Measurements from ENCODE around the gene PTRHD1.
"Not testable (repeated sequence)": the region's sequence is repeated elsewhere in the genome, so short reads cannot be mapped to it uniquely, and the experiment has no call there.

The PTRHD1 gene, protein sequence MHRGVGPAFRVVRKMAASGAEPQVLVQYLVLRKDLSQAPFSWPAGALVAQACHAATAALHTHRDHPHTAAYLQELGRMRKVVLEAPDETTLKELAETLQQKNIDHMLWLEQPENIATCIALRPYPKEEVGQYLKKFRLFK

DNA sequence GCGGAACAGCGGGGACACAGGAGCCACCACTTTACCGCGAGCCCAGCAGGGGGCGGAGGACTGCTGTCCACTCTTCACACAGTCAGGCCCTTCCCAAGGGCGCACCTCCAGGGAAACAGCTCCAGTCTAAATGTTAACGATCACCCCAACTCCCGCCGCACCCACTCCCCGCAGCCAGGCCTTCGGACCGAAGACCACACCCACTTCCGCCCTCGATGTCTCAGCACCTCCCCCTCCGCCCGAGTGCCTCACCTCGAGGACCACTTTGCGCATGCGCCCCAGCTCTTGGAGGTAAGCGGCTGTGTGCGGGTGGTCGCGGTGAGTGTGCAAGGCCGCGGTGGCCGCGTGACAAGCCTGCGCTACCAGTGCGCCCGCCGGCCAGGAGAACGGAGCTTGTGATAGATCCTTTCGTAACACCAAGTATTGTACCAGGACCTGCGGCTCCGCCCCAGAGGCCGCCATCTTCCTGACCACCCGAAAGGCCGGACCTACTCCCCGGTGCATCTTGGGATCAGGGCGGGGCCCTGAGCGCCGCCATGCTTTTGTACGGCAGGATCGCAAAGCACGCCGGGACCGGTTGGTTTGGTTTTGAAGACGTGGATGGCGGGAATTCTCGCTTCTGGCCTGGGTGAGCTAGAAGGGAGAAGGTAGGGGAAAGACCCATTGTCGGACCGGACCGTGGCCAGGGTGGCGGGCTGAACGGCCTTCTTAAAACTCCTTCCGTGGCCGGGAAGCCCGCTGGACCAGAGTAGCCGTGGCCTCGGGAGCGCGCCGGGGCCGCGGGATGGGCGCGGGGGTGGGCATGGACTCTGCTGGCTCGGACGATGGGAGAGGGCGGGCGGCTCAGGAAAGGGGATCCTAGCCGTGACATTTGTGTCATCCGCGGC, at the start of gene PTRHD1, which contains the start of gene CENPO:
PTRHD1 (minus strand) TSS at position 518 of the 887 bp plus-strand sequence; CDS start at position 504, 14 bp downstream.
CENPO (plus strand) TSS at position 552 of the 887 bp plus-strand sequence. CDS start 495 bp downstream, outside the sequence.
- DNase-seq = peak; percentile 98

DNA sequence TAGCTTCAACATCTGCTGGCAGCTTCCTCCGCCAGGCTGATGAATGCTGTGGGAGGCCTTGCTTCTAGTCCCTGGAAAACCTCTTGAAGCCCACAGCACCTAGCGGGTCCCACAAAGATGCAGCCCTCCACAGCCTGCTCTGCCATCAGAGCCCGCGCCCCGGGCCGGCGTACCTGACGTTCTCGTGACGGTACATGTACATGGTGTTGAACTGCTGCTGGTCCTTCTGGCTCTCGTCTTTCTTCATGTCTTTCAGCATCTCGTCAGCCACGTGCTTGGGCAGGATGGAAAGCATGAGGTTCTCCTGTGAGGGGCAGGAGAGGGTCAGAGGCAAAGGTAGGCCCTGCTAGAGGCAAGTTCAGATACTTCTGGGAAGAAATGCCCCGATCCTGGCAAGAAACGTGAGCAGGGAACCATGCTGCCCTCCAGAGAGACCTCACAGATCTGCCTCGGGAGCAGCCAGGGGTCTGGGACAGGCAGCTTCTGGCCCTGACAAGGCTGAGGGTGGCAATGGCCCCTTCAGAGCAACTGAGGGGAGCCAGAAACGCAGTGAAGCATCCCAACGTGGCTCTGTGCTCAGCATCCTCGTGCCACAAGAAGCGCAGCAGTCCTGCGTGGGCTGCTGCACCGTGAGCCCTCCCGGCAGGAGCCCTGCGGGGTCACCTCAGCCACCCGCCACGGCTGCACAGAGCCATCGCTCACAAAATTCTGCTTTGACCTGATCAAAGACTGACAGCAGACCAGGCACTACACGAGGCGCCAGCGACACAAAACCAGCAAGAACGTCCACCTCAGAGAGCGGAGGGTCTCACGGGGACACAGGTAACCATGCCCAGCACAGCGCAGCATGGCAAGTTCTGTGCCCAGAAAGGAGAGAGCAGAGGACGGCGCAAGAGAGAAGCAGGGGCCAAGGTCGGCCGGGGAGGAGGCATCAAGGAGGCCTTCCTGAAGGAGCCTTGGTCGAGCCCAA, 49.2 kb upstream of the PTRHD1 start:
- DNase-seq = no peak

DNA sequence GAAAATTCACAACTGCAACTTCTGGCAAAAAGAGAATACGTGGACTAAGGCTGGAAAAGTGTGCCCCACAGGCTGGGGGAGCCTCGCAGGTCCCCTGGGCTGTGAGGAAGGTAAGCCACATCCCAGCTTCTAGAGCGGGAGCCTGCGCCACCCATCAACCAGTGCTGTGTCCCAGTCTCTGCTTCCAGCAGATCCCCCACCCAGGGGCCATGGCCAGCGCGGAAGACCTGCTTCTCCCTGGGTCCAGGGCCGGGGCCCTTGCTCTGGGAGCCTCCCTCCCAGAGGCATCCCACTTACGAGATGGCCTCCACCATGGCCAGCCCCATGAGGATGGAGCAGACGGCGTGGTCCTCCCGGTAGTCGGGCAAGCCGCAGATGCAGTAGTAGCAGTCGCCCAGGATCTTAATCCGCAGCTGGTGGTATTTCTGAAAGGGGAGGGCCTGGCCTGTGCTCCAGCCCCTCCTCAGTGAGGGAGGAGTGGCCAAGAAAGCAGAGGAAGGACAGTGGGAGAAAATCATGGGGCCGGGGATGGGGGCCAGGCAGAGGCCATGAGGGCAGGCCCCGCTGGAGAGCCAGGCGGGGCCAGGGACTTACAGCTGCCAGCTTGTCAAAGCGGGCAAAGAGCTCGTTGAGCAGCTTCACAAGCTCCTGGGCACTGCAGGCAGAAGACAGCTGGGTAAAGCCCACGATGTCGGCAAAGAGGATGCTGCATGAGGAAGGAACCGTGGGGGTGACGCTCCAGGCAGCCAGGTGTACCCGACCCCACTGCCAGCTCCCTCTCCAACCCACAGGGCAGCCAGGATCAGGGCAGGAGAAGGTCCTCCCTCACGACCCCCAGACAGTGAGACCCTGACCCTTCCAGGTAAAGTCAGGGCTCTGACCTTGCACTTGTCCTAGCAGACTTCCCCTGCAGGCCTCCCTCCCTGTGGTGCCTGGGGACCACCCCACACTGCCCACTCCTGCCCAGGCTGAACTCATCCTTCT, 48.1 kb upstream of the PTRHD1 start:
- DNase-seq = no peak

DNA sequence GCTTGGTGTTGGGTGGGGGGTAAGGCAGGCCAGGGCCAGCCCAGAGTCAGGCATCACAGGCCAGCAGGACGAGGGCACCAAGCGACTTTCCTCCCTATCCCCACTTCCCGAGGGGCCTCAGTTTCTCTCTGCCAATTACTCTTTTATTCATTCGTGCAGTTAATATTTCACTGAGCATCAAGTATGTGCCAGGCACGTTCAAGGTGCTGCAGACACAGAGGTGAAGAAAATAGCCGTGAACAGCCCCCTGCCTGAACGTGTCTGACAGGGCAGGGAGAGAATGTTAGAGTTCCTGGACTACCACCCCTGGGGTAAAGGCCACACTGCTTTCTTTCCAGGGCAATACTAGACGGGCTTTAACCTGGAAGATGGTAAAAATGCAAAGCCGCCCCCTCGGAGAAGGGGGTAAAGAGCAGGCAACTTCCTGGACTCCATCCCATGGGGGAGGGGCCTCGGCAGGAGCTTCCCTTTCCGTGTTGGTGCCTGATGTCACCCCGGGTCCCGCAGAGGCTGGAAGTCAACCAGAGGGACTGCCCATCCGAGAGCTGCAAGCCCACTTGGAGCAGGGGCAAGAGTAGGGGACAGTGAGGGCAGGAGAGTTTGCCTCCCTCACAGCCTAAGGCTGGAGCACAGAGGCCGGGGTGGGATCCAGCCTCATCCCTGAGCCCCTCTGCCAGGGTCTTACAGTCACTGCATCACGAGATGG, 47.1 kb upstream of the PTRHD1 start:
- no peak for DNase-seq

DNA sequence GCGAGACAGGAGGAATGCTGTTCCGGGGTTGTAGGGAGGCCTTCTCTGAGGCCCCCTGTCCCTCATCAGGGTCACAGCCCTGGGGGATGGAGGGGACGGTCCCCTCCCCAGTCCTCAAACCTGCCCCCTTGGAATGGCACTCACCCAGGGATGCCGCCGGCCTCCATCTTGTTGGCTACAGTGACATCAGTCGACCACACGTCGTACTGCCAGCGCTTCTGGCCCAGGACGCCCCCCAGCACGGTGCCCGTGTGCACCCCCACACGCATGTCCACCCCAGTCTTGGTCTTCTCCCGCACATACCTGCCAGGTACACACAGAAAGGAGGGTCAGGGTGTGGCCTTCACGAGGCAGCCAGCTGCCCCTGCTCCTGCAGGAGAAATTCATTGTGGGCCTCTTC, 46.5 kb upstream of the PTRHD1 start:
- DNase-seq = no peak

DNA sequence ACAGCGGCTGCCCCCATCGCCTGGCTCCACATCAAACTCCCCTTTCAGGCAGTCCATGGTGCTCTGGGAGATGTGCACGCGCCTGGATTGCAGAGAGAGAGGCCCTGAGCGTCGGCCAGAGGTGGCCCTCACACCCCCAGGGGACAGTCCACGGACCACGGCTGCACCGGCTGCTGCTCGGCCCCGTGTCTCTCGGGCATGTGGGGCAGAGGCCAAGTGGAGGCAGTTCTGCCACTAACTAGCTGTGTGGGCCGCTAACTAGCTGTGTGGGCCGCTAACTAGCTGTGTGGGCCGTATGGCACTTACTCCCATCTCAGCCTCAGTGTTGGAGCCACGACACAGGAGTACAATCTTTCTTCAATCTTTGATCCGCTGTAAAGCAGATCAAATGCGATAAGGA, 45.4 kb upstream of the PTRHD1 start:
- DNase-seq = no peak

DNA sequence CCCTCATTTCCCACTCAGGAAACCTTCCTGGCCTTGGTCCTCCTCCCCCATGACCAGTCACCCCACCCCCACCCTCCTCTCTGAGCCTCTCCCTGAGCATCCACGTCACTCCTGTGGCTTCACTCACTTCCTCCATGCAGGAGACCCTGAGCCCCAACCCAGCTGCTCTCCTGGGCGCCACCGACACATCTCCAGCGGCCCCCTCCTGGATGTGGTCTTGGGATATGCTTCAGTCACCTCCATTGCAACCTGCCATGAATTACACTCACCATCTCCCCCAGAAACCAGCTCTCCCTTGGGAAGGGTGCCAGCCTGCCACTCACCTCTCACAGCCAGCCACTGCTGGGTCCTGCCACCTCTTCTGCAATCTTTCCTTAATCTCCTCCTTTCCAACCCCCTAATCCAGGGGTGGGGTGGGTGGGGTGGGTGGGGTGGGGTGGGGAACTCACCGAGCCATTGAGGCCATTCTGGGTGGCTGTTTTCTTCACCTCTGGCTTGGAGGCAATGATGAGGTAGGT, 44.9 kb upstream of the PTRHD1 start:
- DNase-seq = no peak

DNA sequence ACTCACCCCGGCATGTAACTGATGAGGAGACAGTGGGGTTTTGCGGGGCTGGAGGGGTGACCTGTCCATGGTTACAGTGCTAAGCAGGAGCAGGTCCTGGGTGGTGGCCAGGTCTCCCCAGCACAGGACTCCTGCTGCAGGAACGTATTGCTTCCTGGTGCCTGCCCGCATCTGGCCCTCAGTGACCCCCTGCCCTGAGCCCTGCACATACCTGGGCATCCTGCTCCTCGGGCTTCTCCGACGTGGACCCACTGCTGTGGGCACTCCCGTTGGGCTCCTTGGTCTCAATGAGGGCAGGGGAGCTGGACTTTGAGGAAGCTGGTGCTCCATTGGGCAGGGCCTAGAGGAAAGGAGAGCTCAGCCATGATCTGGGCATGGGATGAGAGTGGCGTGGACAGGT, 43.5 kb upstream of the PTRHD1 start:
- no peak for DNase-seq

DNA sequence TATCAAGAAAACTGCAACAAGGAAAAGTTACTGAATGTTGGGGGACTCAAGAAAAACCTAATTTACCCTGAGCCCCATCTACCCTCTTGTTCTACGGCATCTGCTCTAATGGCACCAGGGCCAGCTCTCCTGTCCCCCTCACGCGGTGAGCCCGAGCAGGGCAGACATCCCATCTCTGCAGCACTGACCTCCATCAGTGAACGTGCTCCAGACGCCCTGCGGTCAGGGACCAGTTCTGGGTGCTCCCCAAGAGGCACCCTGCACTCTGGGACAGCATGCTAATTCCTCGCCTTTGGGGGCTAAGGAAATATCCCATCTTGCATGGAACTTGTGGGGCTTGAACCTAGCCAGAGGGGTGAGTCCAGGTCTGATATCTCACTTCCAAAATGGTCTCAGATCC, 43.0 kb upstream of the PTRHD1 start:
- DNase-seq = no peak

DNA sequence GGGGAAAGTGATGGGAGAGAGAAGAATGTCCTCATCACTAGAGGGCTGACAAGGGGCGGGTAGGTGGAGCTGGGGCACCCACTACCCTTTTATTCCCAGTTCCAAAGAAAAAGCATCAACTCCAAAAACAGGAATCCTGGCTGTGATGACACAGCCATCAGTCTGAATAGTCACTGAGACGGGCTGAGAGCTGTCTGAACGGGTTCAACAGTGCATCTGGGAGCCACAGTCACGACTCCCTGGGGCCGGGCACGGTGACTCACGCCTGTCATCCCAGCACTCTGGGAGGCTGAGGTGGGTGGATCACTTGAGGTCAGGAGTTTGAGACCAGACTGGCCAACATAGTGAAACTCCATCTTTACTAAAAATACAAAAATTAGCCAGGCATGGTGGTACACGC, 42.2 kb upstream of the PTRHD1 start:
- not testable (repeated sequence) for DNase-seq

DNA sequence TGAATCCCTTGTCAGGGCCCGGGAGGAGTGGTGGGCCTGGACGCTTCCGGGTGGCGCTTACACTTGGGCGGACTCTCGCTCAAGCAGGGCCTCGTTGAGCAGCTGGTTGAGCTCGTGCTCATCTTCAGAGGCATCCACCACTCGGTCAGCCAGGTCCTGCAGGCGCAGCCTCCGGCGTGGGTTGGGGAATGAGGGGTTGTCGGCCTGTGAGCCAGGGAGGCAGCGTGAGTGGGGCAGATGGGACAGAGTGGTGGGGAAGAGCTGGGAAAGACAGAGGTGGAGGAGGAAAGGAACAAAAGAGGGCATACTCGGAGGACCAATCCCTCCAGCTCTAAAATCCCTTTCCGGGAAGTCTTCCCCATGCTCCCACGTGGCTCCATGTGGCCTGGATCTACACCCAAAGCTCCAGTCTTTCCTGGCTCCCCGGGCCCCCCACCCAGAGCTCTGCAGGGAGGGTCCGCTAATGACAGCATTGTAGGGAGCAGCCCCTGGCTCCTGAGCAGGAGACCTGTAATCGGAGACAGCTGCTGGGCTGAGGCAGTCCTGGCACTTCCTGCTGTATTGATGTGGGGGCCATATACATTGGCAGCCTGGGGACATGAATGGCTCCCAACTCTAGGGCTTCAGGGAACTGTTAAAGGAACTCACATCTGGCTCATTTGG, 41.7 kb upstream of the PTRHD1 start:
- no peak for DNase-seq

DNA sequence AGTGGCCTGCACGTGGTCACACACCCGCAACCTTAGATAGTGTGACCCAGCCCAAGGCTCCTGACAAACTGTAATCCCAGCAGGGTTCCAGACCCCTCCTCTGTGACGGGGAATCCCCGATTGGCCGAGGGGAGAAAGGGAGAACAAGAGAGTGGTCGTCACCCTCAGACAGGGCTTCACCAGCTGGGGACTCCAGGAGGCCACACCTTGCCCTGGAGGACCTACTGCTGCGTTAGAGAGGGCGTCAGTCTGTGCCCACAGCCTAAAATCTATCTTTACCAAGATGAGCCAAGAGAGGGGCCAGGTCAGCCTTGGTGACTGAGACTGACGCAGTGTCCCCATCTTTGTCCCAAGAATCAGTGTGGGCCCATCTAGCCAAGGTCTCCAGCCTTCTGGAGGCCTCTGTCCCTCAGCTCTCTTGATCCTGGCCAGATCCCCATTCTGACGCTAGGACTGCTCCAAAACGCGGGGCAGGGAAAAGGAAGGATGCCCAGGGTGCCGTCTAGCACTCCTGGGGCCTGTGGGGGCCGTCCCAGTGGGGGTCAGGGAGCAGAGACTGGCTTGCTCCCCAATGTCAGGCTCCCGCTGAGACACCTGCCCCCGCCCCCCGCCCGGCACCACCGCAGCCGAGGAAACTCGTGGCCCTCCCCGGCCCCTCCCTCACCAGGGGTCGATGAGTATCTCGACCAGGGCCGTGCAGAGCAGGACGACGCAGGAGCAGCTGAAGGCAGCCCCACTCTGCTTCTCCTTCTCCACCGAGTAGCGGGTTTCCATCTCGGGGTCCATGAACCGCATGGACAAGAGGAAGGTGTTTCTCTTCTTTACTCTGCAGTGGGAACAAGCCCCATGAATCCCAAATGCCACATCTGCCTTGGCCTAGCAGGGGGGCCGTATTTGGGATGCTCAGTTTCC, 40.9 kb upstream of the PTRHD1 start:
- DNase-seq = no peak

DNA sequence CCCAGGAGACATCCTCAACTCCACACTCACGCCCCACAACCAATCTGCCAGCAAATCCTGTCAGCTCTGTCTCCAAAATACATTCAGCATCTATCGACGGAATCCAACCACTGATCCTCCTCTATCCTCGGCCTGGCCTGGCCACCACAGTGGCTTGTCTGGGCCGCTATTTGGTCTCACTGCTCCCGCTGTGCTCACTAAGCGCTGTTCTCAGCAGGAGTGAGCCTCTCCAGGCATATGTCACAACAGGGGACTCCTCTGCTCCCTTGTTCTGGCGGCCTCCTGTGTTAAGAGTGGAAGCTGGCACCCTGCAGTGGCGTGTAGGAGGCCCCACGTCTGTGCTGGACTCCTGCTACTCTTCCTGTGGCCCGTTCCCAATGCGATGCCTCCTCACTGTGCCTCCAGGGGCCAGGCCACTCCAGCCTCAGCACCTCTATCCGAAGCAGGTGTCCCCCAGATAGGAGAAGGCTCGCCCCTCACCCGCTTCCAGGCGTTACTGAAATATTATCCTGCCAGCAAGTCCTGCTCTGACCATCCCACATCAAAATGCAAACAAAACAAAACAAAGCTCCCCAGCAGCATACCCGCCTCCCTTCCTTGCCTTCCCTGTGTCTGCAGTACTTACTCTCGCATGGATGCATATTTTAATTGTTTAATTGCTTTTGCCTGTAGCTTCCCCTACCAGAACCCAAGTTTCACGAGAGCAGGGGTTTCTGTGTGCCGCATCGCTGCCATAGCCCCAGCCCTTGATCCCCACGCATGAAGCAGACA, 39.9 kb upstream of the PTRHD1 start:
- DNase-seq = no peak

DNA sequence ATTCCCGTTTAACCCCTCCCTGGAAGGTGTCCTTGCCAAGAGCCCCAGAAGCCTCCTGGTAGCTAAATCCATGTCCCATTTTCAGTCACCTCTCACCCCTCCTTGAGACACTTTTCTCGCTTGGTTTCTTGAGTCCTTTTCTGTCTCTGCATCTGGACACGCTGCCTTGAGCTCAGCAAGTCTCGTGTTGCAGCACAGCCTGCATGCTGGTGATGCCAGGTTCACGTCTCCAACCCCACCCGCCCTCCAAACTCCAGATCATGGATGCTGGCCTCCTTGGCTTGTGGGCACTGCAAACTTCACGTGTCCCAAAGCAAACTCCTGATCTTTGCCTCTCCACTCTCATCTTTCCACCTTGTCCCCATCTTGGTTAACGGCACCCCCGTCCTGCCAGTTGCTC, 39.3 kb upstream of the PTRHD1 start:
- DNase-seq = no peak

DNA sequence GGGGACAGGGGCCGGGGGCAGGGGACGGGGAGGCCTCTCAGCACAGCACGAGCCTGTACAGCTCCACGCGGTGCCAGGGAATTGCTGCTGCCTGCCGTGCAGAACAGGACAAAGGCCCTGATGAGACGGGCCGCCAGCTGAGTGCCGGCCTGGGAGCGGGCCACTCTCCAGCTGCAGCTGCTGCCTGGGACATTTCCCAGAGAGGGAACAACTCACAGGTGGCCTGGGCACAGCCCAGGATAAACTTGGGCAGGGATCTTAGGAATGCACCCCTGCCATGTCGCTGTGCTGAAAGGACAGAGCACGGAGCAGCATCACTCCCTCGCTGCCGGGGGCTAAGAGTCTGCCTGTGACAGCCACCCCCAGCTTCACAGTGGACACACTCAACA, 38.9 kb upstream of the PTRHD1 start:
- DNase-seq = no peak

DNA sequence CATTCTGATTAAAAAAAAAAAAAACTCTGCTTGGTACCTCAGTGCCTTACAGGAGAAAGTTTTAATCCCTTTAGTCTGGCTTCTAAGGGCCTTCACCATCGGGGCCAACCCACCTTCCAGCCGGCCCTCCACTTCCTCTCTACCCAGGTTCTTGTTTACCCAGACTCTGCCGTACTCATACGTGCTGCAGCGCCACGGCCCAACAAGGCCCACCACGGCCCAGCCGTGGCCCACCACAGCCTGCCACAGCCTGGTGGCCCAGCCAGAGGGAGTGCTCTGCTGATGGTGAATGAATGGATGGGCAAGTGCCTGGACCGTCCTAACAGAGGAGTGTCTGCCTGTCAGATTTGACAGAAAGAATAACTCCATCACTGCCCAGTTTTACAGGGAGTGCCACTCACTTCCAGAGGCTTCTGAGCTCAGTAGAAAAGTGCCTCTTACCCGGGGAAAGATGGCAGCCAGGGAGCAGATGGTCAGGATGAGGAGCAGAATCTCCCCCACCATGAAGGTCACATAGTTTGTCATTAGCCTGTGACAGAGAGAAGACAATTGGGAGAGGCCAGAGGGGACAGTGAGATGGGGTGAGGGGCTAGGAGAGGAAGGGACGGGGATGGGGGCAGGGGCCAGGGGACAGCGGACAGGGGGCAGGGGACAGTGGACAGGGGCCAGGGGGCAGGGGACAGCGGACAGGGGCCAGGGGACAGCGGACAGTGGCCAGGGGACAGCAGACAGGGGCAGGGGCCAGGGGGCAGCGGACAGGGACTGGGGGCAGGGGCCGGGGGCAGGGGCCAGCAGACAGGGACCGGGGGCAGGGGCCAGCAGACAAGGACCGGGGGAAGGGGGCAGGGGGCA, 38.3 kb upstream of the PTRHD1 start:
- no peak for DNase-seq

DNA sequence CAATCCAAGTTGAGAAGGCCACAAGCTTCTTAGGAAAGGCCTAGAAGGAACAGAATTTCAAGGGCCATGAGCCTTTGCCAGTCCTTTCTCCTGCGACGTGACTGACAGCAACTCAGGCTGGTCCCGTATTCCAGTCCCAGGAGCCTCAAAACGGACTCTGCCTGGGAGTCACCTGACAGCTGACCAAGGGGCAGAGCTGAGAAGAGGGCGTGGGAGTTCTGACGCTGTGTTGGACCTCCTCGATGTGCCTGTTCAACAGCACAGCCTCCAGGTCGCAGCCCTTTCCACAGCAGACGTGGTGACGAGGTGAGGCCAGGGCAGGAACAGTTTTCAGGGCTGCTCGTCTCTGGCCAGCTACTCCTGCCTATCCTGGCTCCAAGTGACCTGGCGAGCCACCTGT, 37.6 kb upstream of the PTRHD1 start:
- DNase-seq = no peak

DNA sequence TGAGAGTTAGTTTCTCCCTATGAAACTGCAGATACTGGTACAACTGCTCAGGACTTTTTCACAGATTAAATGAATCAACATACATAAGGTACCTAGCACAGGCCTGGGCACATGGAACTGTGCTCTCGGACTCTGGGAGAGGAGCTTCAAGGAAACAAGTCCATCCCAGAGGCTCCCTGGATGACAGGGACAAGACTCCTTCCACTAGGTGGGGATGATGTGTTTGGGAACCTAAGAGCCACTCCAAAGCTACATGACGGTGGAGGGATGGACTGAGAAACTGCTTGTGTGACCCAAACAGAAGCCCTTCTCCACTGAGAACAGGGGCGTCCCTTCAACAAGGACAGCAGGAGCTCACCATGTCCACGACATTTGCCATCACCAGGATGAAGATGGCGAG, 37.2 kb upstream of the PTRHD1 start:
- DNase-seq = no peak

All from hematopoietic multipotent progenitor cell treated with erythropoietin and hydrocortisone succinate and interleukin-3 and kit ligand, for 8 days (in vitro differentiated cells).